HG02610 (cell line): Measurements from ENCODE around the gene ADAMTS1.

Experiments
- ATAC-seq: cut with Tn5 transposase; IDR thresholded peaks from one replicate; pipeline ENCODE4 v1.9.1; 2021; ENCODE audit warnings: mild to moderate bottlenecking, moderate library complexity; ENCODE audit not compliant: unreplicated experiment

Gene ADAMTS1

GRCh38 chr21:26818906-26819305 lies 26.3 kb downstream of the ADAMTS1 start:
- ATAC-seq = no peak

- no peak for ATAC-seq
Observed at GRCh38 chr21:26815197-26815596, 30.0 kb downstream of the ADAMTS1 start.

GRCh38 chr21:26814386-26814785 lies 30.8 kb downstream of the ADAMTS1 start:
- ATAC-seq = no peak

GRCh38 chr21:26813426-26813998 lies 31.7 kb downstream of the ADAMTS1 start:
- no peak for ATAC-seq

- ATAC-seq = no peak
Observed at GRCh38 chr21:26812173-26812572, 33.0 kb downstream of the ADAMTS1 start.

GRCh38 chr21:26811482-26811881 lies 33.7 kb downstream of the ADAMTS1 start:
- ATAC-seq = no peak

- ATAC-seq = no peak
Observed at GRCh38 chr21:26810676-26811415, 34.4 kb downstream of the ADAMTS1 start.

GRCh38 chr21:26810266-26810665 lies 34.9 kb downstream of the ADAMTS1 start:
- ATAC-seq = no peak

GRCh38 chr21:26809745-26810144 lies 35.5 kb downstream of the ADAMTS1 start:
- ATAC-seq = no peak

- no peak for ATAC-seq
Observed at GRCh38 chr21:26806801-26807295, 38.4 kb downstream of the ADAMTS1 start.

- no peak for ATAC-seq
Observed at GRCh38 chr21:26804895-26805609, 40.2 kb downstream of the ADAMTS1 start.

GRCh38 chr21:26801498-26801897 lies 43.7 kb downstream of the ADAMTS1 start:
- no peak for ATAC-seq

- no peak for ATAC-seq
Observed at GRCh38 chr21:26800970-26801431, 44.2 kb downstream of the ADAMTS1 start.

- no peak for ATAC-seq
Observed at GRCh38 chr21:26800455-26800854, 44.8 kb downstream of the ADAMTS1 start.

GRCh38 chr21:26800001-26800400 lies 45.2 kb downstream of the ADAMTS1 start:
- ATAC-seq = no peak

- ATAC-seq = no peak
Observed at GRCh38 chr21:26798856-26799751, 46.1 kb downstream of the ADAMTS1 start.

GRCh38 chr21:26797878-26798456 lies 47.2 kb downstream of the ADAMTS1 start:
- no peak for ATAC-seq

- ATAC-seq = no peak
Observed at GRCh38 chr21:26795866-26796329, 49.3 kb downstream of the ADAMTS1 start.

- no peak for ATAC-seq
Observed at GRCh38 chr21:26795412-26795805, 49.8 kb downstream of the ADAMTS1 start.
